CD4-positive, alpha-beta T cell treated with Interleukin-4 for 1 hour (primary cell): Measurements from ENCODE around the gene DISC1.
"Not testable (repeated sequence)": the region's sequence is repeated elsewhere in the genome, so short reads cannot be mapped to it uniquely, and the experiment has no call there.

Experiments used
- DNase-seq, 2 donors: peaks; one replicate each; pipeline ENCODE4 v3.0.0-alpha.2; 2020 to 2022

The DISC1 gene

DNA sequence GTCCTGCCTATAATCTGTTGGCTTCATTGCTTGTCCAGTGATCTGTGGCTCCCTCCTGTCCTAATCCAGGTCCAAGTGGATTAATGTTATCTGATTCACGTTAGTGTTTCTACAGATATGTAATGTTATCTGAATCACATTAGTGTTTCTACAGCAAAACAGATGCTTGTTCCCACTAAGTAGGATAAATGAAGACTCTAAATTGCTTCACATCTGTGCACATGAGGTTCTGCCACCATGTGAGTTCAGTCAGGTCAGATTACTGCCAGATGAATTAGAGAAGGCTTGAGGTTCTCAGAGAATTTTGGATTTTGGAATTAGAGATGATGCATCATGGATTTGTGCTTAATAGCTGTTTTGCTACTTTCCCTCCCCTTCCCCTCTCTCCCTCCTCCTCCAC, 13.2 kb downstream of the DISC1 start:
- DNase-seq, result no peak

DNA sequence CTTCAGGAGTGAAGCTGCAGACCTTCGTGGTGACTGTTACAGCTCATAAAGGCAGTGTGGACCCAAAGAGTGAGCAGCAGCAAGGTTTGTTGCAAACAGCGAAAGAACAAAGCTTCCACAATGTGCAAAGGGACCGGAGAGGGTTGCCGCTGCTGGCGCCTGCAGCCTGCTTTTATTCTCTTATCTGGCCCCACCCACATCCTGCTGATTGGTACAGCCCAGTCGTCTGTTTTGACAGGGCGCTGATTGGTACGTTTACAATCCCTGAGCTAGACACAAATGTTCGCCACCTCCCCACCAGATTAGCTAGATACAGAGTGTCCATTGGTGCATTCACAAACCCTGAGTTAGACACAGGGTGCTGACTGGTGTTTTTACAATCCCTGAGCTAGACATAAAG, 14.9 kb downstream of the DISC1 start:
- not testable (repeated sequence) for DNase-seq

GRCh38 chr1:231642061-231642460, 15.5 kb downstream of the DISC1 start:
- DNase-seq, result not testable (repeated sequence)

DNA sequence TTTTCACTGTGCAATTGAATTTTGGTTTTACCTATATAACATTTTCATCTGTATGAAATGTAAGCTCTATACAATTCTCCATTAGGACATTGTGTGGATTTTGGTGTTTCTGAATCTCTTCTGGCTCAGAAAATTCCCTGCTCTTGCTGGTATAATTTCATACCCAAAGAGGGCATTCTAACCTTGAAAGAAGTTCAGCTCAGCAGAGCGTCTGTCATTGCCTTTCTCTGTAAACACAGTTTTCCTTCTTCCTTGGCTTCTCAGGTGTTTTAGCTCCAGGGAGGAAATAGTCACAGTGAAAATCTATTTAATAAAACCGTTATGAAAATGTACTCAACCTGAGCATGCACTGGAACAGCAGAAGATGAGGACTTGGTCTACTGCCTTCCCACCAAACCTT, 16.0 kb downstream of the DISC1 start:
- no peak for DNase-seq

- no peak for DNase-seq
These were observed 16.7 kb downstream of the DISC1 start for GRCh38 chr1:231643071-231643934.

- no peak for DNase-seq
These were observed 17.3 kb downstream of the DISC1 start for GRCh38 chr1:231643935-231644237.

- not testable (repeated sequence) for DNase-seq
These were observed 19.0 kb downstream of the DISC1 start for GRCh38 chr1:231645634-231646033.

DNA sequence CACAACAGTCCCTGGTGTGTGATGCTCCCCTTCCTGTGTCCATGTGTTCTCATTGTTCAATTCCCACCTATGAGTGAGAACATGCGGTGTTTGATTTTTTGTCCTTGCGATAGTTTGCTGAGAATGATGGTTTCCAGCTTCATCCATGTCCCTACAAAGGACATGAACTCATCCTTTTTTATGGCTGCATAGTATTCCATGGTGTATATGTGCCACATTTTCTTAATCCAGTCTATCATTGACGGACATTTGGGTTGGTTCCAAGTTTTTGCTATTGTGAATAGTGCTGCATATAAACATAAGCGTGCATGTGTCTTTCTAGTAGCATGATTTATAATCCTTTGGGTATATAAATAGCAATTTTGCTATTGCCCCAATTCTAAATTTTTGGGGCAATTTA, 19.6 kb downstream of the DISC1 start:
- DNase-seq, result not testable (repeated sequence)

- DNase-seq, result not testable (repeated sequence)
These were observed 25.2 kb downstream of the DISC1 start for GRCh38 chr1:231651621-231652260.

DNA sequence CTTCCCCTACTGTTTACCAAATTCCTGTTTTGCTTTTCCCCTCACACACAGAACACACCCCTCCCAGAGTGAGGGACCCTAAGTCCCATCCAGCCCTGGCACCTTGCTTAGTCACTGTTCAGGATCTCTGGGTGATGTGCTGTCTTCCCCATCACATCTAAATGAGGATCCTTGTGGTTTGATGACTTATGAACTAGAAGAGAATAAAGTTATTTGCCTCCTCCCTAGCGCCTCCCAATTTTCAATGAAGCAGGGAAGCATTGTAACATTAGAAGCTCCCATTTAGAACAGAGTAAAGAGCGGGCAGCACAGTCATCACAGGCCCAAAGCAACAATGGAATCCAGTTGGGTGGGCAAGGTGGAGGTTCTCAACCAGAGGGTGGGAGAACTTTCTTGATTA, 27.0 kb downstream of the DISC1 start:
- DNase-seq, result no peak

GRCh38 chr1:231656741-231657140, 30.2 kb downstream of the DISC1 start:
- no peak for DNase-seq

DNA sequence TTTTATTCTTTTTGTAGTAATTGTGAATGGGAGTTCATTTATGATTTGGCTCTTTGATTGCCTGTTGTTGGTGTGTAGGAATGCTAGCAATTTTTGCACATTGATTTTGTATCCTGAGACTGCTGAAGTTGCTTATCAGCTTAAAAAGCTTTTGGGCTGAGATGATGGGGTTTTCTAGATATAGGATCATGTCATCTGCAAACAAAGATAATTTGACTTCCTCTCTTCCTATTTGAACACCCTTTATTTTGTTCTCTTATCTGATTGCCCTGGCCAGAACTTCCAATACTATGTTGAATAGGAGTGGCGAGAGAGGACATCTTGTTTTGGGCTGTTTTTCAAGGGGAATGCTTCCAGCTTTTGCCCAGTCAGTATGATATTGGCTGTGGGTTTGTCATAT, 31.6 kb downstream of the DISC1 start:
- DNase-seq, result not testable (repeated sequence)

GRCh38 chr1:231660198-231660597, 33.6 kb downstream of the DISC1 start:
- no peak for DNase-seq

DNA sequence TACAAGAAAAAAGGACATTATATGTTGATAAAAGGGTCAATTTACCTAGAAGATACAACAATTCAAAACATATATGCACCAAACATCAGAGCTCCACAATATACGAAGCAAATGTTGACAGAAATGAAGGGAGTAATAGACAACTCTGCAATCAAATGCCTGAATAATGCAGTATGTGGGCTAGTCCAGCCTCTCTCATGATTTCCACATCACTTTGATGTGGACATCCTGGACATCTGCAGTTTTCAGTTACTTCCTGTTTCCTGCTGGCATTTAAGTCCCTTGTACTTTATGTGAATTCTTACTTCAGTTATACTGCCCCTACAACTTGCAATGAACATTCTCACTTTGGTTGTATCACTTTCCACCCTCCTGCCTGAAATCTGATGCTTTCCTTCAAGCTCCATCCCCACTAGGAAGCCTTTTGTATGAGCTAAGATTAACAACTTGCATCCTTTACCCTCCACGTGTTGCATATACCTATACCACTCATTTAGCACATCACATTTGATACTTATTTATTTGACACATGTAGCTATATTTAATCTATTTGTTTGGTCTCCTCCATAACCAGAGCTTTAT, 36.7 kb downstream of the DISC1 start:
- DNase-seq, result peak in 1 of 2 donors; percentile 26

DNA sequence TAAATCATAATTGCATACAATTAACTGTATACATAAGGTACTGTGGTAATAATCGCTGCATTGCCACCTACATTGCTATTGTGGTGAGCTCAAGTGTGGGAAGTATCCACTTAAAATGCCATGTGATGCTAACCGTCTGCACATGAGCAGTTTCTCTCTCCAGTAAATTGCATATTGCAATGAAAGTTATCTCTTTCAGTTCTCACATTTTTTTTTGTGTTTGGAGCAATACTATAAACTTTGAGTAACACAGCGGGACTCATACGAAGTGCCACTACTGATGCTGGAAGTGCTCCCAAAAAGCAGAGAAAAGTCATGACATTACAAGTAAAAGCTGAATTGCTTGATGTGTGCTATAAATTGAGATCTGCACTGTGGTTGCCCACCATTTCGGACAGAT, 38.5 kb downstream of the DISC1 start:
- DNase-seq, result no peak

DNA sequence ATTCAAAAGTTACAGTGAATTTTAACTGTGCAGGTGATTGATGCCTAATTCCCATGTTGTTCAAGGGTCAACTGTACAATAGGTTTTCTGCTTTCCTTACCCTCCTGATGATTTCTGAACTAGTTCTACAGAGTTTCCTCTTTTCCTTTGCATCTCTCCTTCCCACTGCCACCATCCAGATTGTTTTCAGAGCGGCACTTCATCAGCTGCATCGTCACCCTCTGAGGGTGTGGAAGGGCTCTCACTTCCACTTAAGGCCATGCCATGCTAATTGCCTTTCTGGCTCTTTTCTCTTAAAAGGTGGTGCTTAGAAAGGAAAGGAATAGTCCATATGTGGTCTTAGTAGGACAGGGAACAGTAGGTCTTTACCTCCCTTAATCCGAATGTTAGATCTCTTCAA, 39.1 kb downstream of the DISC1 start:
- no peak for DNase-seq

DNA sequence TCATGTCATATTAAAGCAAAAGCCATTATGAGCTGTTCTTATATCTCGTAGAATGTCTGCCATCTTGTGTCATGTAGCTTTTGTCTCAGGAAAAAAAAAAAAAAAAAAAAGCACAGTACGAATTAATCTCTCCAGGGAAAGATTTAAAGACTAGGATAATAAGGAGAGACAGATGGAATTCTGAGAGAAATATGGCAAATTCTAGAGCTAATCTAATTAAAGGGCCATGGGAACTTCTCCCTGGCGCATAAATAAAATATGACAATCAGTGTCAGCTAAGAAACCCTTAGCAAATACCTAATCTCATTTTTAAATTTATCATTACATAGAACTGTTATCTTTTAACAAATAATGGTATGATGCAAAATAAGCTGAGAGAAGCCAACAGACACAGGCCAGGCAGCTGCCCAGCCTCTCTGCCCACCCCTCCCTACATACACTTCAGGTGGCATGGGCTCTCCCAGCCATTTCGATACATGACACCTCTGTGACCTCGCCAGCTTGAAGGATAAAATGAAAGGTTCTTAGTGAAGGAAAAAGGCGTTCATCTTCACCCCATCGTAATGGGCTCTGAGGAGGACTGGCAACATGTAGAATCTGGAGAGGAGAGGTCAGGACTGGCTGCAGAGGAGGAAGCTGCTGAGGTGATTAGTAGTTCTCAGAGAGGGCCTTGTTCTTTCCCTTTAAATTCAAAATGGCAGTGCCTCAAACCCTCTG, 39.8 kb downstream of the DISC1 start:
- no peak for DNase-seq

- no peak for DNase-seq
These were observed 40.5 kb downstream of the DISC1 start for GRCh38 chr1:231666937-231667608.

- DNase-seq, result peak in 1 of 2 donors; percentile 6
These were observed 41.4 kb downstream of the DISC1 start for GRCh38 chr1:231667896-231668506.

GRCh38 chr1:231668826-231669225, 42.2 kb downstream of the DISC1 start:
- no peak for DNase-seq

DNA sequence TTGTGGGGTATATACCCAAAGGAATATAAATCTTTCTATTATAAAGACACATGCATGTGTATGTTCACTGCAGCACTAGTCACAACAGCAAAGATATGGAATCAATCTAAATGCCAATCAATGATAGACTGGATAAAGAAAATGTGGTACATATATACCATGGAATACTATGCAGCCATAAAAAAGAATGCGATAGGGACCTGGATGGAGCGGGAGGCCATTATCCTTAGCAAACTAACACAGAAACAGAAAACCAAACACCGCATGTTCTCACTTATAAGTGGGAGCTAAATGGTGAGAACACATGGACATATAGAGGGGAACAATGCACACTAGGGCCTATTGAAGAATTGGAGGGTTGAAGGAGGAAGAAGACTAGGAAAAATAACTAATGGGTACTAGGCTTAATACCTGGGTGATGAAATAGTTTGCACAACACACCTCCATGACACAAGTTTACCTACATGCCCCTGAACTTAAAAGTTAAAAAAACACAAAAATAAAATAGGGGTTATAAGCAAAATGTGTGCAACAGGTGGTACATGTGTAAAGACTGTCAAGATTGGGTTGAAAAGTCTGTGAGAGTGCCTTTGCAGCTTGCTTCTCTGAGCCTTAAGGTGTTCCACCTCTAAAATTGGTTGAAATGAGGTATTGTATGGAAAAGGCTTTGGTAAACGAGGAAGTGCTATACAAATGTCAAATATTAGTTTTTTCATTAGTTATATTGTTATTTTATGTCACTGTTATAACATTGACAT, 43.5 kb downstream of the DISC1 start:
- not testable (repeated sequence) for DNase-seq

- no peak for DNase-seq
These were observed 44.2 kb downstream of the DISC1 start for GRCh38 chr1:231670755-231671154.
